NCI-H187 (cell line): ENCODE results near the gene HCN1.

Source experiments
- DNase-seq, 2 experiments: peaks; one replicate each; lab custom pipeline; 2025; lab: John Stamatoyannopoulos, UW

HCN1 gene

DNA sequence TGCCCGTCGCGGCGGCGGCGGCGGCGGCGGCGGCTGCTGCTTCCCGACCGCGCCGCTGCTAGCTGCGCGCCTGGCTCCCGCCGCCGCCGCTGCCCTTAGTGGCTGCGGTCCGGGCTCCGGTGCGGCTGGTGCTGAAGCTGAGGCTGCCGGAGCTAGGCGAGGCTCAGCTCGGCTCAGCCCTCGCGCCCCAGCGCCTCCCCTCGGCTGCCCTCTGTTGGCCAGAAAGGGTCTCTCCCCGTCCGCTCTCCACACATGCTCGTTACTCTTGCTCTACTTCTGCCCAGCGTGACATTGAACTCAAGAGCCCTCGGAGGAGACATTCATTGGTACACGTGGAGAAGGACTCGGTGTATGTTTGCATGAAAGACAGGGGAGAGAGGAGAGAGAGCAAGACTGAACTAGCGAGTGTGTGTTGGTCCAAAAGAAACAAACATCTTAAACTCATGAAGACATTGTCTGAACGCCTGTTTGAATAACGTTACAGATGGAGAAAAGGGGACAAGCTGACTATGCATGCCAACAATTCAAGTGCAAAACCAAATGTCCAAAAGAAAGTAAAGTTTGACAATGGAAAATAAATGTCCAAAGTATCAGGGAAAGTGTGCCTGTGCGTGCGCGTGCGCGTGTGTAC, at the start of gene HCN1:
Gene HCN1, minus strand, starts transcription at position 175 of the 631 bp plus-strand sequence.
- DNase-seq: no peak

GRCh38 chr5:45741110-45741509, 44.9 kb upstream of the HCN1 start:
- DNase-seq: no peak

DNA sequence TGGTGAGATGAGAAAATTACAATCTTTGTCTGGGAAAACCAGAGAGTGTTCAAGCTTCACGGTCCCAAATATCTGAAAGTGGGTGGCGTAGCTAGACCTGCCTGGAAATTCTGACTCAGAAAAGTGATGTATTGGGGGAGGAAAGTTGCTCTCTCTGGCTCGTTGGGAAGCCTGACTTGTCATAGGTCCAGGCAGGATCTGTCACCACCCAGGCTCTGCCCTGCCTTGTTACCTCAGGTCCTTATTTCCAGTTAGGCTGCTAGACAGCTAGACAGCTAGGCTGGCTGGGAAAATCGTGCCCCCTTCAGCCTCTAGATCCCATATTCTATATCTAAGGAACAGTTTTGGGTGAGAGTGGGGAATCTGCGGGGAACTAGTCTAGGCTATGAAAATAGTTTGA, 41.0 kb upstream of the HCN1 start:
- DNase-seq: no peak

DNA sequence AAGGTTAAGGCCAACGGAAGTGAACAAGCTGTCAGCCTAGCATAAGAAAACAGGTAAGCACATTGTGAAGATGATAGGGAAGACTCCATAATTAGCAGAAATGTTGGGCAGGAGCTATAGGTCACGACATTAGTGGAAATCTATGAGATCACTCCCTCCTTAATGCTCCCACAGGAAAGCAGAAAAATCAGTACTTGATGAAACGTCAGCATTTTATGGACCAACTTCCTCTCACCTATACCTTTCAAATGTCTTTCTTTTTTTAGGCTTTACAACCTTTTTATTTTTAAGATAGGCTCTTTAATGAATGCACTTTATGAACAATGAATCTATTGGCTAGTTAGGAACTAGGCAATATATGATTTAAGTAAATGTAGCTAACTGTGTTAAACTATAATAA, 29.4 kb upstream of the HCN1 start:
- DNase-seq: no peak

- no peak for DNase-seq
Observed at GRCh38 chr5:45697201-45697600, 1.0 kb upstream of the HCN1 start.

DNA sequence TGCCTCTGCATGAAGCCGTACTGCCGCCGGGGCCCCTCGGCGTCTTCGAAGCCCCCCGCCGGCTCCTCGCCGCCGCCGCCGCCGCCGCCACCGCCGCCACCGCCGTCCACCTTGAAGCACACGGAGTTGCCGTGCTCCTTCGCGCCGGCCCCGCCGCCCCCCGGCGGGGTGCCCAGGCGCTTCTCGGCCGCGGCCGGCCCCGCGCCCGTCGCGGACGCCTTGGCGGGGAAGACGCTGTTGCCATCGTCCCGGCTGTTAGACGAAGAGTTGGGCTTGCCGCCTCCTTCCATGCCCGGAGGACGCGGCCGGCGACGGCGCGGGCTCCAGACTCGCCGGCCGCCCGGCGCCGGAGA, 400 bp downstream of the HCN1 start:
- DNase-seq: no peak

- DNase-seq: no peak
Observed at GRCh38 chr5:45694971-45695803, 993 bp downstream of the HCN1 start.

GRCh38 chr5:45694255-45694814, 1.8 kb downstream of the HCN1 start:
- DNase-seq: no peak

GRCh38 chr5:45692481-45692880, 3.7 kb downstream of the HCN1 start:
- no peak for DNase-seq

DNA sequence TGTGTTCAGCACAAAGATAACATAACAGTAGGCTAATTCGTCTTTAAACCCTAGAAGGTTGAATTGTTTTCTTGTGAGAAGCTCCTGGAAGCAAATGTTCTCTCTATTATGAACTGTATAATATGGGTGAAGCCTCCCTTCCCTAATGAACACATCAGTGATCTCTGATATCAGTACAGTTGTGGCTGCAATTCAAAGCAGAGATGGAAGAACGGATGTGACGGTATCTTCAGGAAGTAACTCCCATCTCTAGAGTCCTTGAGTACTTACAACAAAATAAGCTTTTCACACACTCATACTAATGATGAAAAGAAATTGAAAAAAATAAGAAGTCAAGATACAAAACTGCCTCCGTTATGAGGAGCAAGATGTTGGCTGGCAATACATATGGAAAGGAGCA, 4.5 kb downstream of the HCN1 start:
- no peak for DNase-seq

DNA sequence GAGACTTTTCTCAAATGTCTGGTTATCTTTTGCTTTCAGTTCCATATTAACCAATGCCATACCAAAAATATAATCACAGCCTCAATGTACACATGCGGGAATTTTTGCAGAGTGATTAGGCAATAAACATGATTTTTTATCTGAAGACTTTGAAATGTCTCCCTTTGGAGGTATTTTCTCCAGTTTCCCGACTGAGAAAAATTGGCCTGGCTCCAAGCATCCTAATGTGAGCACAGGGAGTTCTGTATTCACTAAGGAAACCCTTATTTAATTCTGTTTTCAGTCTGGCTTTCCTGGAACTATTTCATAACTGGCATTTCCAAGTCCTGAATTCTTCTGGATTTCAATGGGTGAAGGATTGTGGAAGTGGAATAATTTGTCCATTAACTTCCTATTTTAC, 8.5 kb downstream of the HCN1 start:
- no peak for DNase-seq

GRCh38 chr5:45686620-45687019, 9.6 kb downstream of the HCN1 start:
- DNase-seq: no peak

GRCh38 chr5:45684118-45684517, 12.1 kb downstream of the HCN1 start:
- DNase-seq: no peak

GRCh38 chr5:45680950-45681349, 15.2 kb downstream of the HCN1 start:
- DNase-seq: no peak

GRCh38 chr5:45677524-45677923, 18.7 kb downstream of the HCN1 start:
- DNase-seq: no peak

GRCh38 chr5:45672271-45672670, 23.9 kb downstream of the HCN1 start:
- no peak for DNase-seq

DNA sequence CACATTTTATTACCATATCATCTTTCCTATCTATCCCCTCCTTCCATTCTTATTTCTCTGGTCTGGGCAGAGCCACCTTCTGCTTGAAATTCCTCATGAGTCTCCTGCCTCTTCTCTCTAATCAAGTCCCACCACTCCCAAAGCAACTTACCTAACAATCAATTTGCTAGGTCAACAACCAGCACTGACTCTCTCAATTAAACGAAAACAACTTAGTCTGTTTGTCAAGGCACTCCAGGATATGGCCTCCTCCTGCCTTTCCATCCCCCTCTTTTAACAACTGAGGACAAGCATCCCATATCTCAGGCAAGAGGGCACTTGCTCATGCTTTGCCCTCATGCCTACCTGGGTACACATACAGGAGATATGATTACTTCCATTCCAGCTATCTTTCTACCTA, 47.4 kb downstream of the HCN1 start:
- DNase-seq: no peak

DNA sequence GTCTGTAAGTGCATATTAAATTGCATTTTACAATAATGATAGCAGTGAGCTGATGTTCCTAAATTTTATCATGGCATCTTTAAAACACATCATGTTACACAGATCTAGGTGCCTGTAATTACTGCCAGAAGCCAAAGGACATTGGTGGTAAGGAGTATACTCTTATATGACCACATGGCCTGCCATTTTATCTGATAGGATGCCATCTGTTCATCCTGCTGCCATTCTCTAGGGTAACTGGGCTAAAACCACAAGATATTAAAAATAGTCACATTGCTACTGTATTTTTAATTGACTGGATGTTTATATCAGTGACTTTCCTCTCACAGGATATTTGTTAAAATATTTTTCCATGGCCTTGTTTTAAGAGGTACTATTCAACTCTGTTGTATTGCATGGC, 53.1 kb downstream of the HCN1 start:
- no peak for DNase-seq

- no peak for DNase-seq
Observed at GRCh38 chr5:45642370-45642769, 53.8 kb downstream of the HCN1 start.

DNA sequence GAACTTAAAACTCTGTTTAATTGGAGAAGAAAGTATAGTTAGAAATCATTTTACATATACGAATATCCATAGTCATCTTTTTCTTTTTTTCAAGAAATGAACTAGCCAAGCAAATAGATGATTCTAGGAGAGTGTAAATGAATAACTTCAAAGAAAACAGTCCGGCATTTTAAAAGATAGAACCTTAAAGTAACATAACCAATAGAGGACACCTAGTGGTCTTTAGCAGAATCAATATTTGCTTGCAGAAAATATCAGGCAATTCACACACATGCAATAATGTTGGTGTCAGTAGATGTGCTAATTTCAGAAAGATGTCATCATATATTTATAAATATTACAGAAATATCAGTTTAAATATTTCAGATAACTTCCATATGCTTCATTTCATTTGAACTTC, 57.1 kb downstream of the HCN1 start:
- DNase-seq: no peak

- DNase-seq: no peak
Observed at GRCh38 chr5:45627076-45627656, 69.0 kb downstream of the HCN1 start.

- no peak for DNase-seq
Observed at GRCh38 chr5:45623832-45624231, 72.3 kb downstream of the HCN1 start.

GRCh38 chr5:45622365-45622764, 73.8 kb downstream of the HCN1 start:
- no peak for DNase-seq
